Esophagus muscularis mucosa (tissue), 4 donors: Measurements from ENCODE around the gene WIPF3.

Experiments used
- CTCF ChIP-seq, 3 experiments: fragments of 200-600 bp in 2 of 3; fragments of 450-650 bp in 1 of 3; sonication (generic) in 2 of 3; IDR thresholded peaks; one replicate each; pipeline ENCODE4 v1.5.1; 2017 to 2019; ENCODE audit warnings: antibody characterized with exemption in 3 of 3, mild to moderate bottlenecking in 2 of 3, moderate library complexity in 1 of 3
- EP300 ChIP-seq: sonication (generic); formaldehyde crosslinking; IDR thresholded peaks from one replicate; pipeline ENCODE4 v1.6.1; 2017; ENCODE audit warnings: antibody characterized with exemption
- POLR2A ChIP-seq: fragments of 450-650 bp; IDR thresholded peaks from one replicate; pipeline ENCODE4 v1.6.1; 2017; ENCODE audit warnings: antibody characterized with exemption, moderate library complexity, mild to moderate bottlenecking, low read depth
- POLR2AphosphoS5 ChIP-seq, 2 donors: sonication (generic); formaldehyde crosslinking; IDR thresholded peaks; one replicate each; pipeline ENCODE4 v1.6.1; 2017; ENCODE audit warnings: antibody characterized with exemption in 2 of 2

GRCh38 chr7:29951206-29951605 is 144.9 kb downstream of the WIPF3 start:
- TF ChIP-seq CTCF (IDR thresholded peaks at IDR 0.05) (no peak), POLR2A (no peak), POLR2AphosphoS5 (IDR thresholded peaks at IDR 0.05) (no peak), EP300 (no peak)
